GM20000 (cell line): ENCODE measurements around the gene RAB23.

Source experiments
- DNase-seq: peaks from one replicate; pipeline ENCODE4 v3.0.0; 2012; ENCODE audit warnings: low spot score
- TF ChIP-seq, protein P1 (sequence below): IDR thresholded peaks from 2 replicates; pipeline ENCODE4 v1.5.1; 2012; ENCODE audit warnings: mild to moderate bottlenecking, control low read depth; ENCODE audit errors: extremely low read depth, missing control alignments

The RAB23 gene

DNA sequence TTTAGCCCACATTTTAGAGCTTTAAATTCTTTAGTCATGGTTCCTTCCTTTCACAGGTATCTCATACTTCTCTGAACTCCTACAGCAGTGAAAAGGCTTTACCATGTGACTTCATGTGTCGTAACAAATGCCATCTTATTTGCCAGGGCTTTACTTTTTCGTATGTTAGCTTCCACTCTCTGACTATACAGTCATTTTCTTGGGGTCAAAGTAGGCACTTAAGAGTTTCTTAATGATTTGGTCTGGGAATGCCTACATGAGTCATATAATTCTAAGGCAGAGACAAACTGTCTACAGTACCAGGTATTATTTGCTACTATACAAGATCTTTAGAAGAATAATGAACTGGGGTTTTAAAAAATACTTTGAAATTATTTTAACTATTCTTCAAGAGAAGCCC lies 15.0 kb downstream of the RAB23 start:
- DNase-seq, result no peak
- TF ChIP-seq, protein P1, sequence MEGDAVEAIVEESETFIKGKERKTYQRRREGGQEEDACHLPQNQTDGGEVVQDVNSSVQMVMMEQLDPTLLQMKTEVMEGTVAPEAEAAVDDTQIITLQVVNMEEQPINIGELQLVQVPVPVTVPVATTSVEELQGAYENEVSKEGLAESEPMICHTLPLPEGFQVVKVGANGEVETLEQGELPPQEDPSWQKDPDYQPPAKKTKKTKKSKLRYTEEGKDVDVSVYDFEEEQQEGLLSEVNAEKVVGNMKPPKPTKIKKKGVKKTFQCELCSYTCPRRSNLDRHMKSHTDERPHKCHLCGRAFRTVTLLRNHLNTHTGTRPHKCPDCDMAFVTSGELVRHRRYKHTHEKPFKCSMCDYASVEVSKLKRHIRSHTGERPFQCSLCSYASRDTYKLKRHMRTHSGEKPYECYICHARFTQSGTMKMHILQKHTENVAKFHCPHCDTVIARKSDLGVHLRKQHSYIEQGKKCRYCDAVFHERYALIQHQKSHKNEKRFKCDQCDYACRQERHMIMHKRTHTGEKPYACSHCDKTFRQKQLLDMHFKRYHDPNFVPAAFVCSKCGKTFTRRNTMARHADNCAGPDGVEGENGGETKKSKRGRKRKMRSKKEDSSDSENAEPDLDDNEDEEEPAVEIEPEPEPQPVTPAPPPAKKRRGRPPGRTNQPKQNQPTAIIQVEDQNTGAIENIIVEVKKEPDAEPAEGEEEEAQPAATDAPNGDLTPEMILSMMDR, result no peak

DNA sequence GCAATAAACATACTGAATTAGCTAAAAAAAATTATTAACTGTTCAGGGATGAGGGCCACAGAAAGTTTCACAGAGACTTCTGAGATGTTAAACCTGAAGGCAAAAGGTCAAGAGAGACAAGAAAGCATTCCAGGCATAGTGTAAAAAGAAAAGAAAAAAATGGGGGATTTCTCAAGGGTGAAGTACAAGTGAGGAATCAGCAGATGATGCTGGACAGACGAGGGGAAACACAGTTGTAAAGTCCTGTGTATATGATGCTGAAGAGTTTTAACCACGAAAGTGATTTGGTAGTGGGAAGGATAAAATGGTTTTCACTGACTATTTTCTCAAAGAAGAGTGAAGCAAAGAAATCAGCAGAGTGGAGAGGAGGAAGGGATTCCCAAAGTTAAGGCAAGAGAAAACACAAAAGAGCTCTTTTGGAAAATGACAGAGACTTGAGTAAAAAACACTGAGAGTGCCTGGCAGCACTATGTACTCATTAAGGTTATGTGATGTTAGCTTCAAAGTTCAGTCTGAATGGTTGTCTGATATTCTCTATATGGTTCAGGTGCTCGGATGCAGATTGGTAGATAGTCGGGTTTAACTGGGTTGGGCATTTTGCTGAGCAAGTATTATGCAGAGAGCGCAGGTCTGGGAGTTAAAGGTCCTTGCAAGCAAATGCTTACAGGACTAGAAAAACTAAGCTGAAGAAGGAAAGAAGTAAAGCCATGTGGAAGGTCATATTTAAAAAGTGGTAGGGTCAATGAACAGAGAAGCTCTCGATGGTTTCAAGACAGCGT lies 16.4 kb downstream of the RAB23 start:
- DNase-seq, result no peak
- TF ChIP-seq, protein P1, result no peak

DNA sequence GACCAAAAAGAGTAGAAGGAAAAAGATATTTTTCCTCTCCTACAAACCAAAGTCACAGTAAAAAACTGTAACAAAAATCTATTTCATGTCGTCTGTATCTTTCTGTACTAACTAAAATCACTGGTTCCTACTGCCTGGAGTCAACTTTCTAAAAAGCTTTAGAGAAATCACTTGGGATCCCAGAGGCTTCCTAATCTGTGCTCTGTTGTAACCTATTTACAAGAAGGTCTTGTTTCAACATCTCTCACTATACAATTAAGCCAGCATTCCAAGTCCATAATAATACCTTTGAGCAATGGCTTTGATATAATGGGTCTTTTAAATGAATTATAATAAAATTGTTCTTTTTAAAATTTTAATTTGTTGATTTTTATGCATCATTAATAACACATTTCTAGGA lies 20.4 kb downstream of the RAB23 start:
- no peak for DNase-seq
- TF ChIP-seq, protein P1, result no peak

DNA sequence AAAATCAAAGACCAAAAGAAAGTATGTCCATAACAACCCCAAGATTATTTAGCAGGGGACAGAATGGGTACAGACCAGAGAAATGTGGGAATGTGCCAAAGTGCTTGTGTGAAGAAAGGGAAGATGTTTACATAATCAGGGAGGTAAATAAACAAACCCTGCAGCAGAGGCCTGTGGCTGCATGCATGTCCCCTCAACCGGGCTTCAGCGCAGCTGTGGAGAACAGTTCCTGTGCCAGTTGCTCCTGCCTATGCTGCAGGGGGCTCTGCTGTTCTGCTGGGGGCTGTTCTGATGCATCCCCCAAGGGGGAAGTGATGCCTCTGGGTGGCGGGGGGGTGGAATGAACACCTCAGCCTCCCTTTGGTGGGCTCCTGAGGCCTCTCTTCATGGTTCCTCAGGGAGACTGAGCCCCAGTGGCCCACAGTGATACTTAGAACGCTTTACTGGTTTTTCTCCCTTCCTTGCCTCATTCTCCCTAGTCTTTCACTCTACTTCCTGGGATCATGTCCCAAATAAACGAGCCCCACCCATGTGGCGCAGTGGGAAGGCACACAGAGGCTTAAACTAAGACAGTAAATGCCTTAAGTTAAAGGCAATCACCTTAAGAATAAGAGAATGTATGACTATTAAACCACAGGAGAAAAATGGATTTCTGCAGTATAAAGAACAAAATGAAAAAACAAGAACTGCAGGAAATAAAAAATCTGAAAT lies 23.0 kb downstream of the RAB23 start:
- TF ChIP-seq, protein P1, result no peak
- DNase-seq, result no peak

DNA sequence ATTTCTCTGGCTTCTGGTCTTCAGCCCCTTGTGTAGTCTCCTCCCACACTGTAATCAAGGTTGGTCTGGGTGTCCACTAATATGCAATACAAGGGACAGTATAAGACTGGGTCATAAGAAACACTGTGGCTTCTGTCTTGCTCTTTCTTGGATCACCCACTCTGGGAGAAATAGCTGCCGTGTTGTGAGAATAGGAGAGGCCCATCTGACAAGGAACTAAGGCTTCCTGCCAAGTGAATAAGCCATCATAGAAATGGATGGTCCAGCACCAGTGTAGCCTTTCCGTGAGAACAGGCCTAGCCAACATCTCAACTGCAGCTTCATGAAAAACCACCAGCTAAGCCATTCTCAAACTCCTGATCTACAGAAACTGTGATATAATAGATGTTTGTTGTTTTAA lies 26.6 kb downstream of the RAB23 start:
- no peak for DNase-seq
- TF ChIP-seq, protein P1, result no peak

DNA sequence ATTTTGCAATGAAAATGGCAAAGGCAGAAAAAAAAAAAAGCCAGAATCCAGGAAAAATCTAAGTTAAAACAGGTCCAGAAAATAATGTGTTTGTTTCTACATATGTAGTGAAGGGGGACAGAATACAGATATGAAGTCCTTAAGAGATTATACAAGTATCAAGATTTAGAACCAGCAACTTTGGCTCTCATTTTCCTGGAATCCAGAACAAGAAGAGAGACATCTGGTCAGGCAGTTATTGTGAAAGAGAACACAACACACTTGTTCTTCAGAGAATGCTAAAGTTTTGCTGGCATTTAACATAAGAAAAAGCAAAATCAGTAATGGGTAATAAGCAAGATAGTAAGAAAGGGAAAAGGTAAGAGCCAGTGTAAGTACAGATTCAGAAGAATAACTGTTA lies 28.9 kb downstream of the RAB23 start:
- no peak for DNase-seq

DNA sequence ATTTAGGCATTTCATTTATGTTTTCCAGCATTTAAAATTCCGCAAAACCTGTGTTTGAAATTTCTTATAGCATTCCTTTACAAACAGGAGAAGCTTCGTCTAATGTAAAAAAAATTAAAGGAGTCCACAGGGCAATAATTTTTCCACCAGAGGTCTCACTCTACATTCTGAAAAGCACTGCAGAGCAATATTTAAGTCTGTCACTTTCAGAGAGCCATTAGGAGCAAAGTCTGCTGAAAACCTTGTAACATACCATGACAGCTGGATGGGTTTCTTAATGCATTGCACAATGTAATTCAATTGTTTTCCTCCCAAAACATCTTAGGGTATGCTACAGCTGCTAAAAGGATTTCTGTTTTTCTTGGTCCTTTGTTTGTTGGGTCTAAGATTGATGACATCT lies 32.0 kb downstream of the RAB23 start:
- TF ChIP-seq, protein P1, result no peak
- no peak for DNase-seq

More for the DNA sequence above, 28.9 kb downstream of the RAB23 start:
- TF ChIP-seq, protein P1, result no peak
